Mesendoderm (in vitro differentiated cells): ENCODE measurements around the gene USP48.
"Not testable (repeated sequence)": the region's sequence is repeated elsewhere in the genome, so short reads cannot be mapped to it uniquely, and the experiment has no call there.

ENCODE experiments used
- DNase-seq: peaks from one replicate; pipeline ENCODE4 v3.0.0; 2013
- H2AK5ac ChIP-seq: 2 replicates; pipeline ENCODE4 v1.6.1; 2013; ENCODE audit warnings: low read length, inconsistent platforms
- H2BK120ac ChIP-seq: 2 replicates; pipeline ENCODE4 v1.6.1; 2013; ENCODE audit warnings: low read depth, mild to moderate bottlenecking, low read length, moderate library complexity, mixed read lengths
- H2BK15ac ChIP-seq: replicated peaks from 2 replicates; pipeline ENCODE4 v1.6.1; 2013; ENCODE audit warnings: low read depth, mild to moderate bottlenecking, moderate library complexity
- H2BK5ac ChIP-seq: 2 replicates; pipeline ENCODE4 v1.6.1; 2013; ENCODE audit warnings: low read length, inconsistent platforms
- H3K18ac ChIP-seq: 2 replicates; pipeline ENCODE4 v1.6.1; 2013; ENCODE audit warnings: mild to moderate bottlenecking, low read length, mixed read lengths
- H3K23ac ChIP-seq: one replicate; pipeline ENCODE4 v1.6.1; 2013; ENCODE audit warnings: low read length
- H3K27ac ChIP-seq: 2 replicates; pipeline ENCODE4 v1.5.1; 2013; ENCODE audit warnings: low read depth, mild to moderate bottlenecking, inconsistent platforms, low read length, moderate library complexity
- H3K27me3 ChIP-seq: 2 replicates; pipeline ENCODE4 v1.6.1; 2013; ENCODE audit warnings: low read length, control low read depth, mild to moderate bottlenecking, inconsistent platforms; ENCODE audit not compliant: insufficient read depth, poor library complexity
- H3K36me3 ChIP-seq: 2 replicates; pipeline ENCODE4 v1.6.1; 2013; ENCODE audit warnings: low read length, inconsistent platforms; ENCODE audit not compliant: control insufficient read depth, insufficient read depth
- H3K4ac ChIP-seq: one replicate; pipeline ENCODE4 v1.6.1; 2013; ENCODE audit warnings: low read depth, mild to moderate bottlenecking, low read length, moderate library complexity
- H3K4me1 ChIP-seq: 2 replicates; pipeline ENCODE4 v1.6.1; 2013; ENCODE audit warnings: low read depth, low read length, inconsistent platforms; ENCODE audit not compliant: control insufficient read depth
- H3K4me2 ChIP-seq: 2 replicates; pipeline ENCODE4 v1.6.1; 2013; ENCODE audit warnings: low read length
- H3K4me3 ChIP-seq: 2 replicates; pipeline ENCODE4 v1.5.1; 2013; ENCODE audit warnings: mild to moderate bottlenecking, low read length
- H3K56ac ChIP-seq: one replicate; pipeline ENCODE4 v1.6.1; 2013; ENCODE audit warnings: low read length
- H3K79me1 ChIP-seq: 2 replicates; pipeline ENCODE4 v1.6.1; 2013; ENCODE audit warnings: low read length, inconsistent platforms
- H3K79me2 ChIP-seq: 2 replicates; pipeline ENCODE4 v1.6.1; 2013; ENCODE audit warnings: mild to moderate bottlenecking, low read length; ENCODE audit not compliant: control insufficient read depth, insufficient read depth
- H3K9ac ChIP-seq: 2 replicates; pipeline ENCODE4 v1.6.1; 2013; ENCODE audit warnings: low read length, inconsistent platforms
- H4K5ac ChIP-seq: one replicate; pipeline ENCODE4 v1.6.1; 2013; ENCODE audit warnings: low read length
- H4K8ac ChIP-seq: one replicate; pipeline ENCODE4 v1.6.1; 2013; ENCODE audit warnings: low read depth, mild to moderate bottlenecking, control low read depth, low read length, moderate library complexity
- WGBS: extraction: QIAGEN DNeasy Blood & Tissue Kit; methylation state at CpG from one replicate; pipeline ENCODE4 v1.1.7; 2013; ENCODE audit warnings: low lambda C conversion rate, missing lambda C conversion rate; ENCODE audit not compliant: insufficient coverage; ENCODE audit errors: extremely low coverage; 5-methylcytosine and 5-hydroxymethylcytosine counted together

Gene USP48

DNA sequence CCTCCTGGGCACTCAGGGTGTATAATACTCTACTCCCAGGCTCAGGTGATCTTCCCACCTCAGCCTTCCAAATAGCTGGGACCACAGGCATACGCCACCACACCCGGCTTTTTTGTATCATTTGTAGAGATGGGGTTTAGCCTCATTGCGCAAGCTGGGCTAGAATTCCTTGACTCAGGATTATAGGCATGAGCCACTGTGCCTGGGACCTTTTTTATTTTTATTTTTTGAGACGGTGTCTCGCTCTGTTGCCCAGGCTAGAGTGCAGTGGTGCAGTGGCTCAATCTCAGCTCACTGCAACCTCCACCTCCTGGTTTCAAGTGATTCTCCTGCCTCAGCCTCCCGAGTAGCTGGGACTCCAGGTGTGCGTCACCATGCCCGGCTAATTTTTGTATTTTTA is 15.8 kb downstream of the USP48 start:
- H3K36me3 ChIP-seq, H3K9ac ChIP-seq, DNase-seq, H4K8ac ChIP-seq, H2BK120ac ChIP-seq, H3K27me3 ChIP-seq, H2AK5ac ChIP-seq, H3K4me2 ChIP-seq, H3K4me1 ChIP-seq, H3K4ac ChIP-seq, H2BK5ac ChIP-seq, H3K56ac ChIP-seq, H3K27ac ChIP-seq, H3K4me3 ChIP-seq, H3K23ac ChIP-seq, H4K5ac ChIP-seq, H3K18ac ChIP-seq, H2BK15ac ChIP-seq: not testable (repeated sequence)
- no CpG with 5 or more reads among the region's 8 CpGs for WGBS
- Histone ChIP-seq H3K79me2 (peaks cover 53% of the 10 kb centered on the region), H3K79me1 (peaks cover 14% of the 10 kb centered on the region)

DNA sequence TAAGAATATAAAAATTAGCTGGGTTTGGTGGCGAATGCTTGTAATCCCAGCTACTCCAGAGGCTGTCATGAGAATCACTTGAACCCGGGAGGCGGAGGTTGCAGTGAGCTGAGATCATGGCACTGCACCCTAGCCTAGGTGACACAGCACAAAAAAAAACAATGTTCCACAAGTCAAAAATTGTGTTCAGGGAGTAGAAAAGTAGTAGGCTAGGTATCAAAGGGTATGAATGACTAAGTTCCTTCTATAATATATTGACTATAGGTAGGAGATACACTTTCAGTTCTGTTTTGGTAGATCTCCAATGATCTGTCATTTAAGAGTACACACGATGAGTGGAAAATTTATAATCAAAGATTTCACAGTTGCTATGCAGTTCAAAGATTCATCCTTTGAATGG is 16.7 kb downstream of the USP48 start:
- Histone ChIP-seq H3K79me2 (peaks cover 57% of the 10 kb centered on the region), H2BK15ac (no peak overlapping the region), H2AK5ac (no peak overlapping the region), H3K23ac (no peak overlapping the region), H2BK120ac (no peak overlapping the region), H3K4ac (no peak overlapping the region), H3K4me3 (no peak overlapping the region), H3K4me2 (no peak overlapping the region), H3K79me1 (peaks cover 17% of the 10 kb centered on the region), H3K27me3 (no peaks in the 10 kb centered on the region), H2BK5ac (no peak overlapping the region), H3K4me1 (peaks cover 7% of the 10 kb centered on the region), H3K27ac (no peak overlapping the region), H4K5ac (no peak overlapping the region), H3K36me3 (no peaks in the 10 kb centered on the region), H3K56ac (no peak overlapping the region), H3K18ac (no peak overlapping the region), H4K8ac (no peak overlapping the region), H3K9ac (no peak overlapping the region)
- no CpG with 5 or more reads among the region's 4 CpGs for WGBS
- no peak for DNase-seq

DNA sequence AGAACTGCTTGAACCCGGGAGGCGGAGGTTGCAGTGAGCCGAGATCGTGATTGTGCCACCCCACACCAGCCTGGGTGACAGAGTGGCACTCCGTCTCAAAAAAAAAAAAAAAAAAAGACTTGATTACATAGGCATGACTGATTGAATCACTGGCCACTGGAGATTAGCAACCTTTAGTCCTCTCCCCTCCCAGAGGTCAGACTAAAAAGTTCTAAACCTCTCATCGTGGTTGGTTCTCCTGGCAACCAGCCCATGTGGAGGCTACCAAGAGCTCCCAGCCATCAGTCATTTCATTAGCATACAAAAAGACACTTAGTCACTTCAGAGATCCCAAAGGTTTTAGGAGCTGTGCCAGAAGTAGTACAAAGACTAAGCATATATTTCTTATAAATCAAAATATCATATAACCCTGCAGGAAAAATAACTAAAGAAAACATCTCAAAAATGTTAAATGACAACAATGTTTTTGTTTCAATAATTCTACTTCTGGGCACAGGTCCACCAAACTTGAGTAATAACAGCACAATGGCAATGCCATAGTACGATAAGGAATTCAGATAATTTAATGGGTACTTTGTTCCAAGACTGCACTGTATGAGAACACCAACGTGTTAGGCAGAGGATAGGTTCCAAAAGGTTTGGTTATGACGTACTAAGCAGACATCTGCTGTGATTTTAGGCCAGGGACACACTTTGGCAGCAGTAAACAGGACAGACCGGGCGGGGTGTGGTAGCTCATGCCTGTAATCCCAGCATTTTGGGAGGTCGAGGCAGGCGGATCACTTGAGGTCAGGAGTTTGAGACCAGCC is 18.1 kb downstream of the USP48 start:
- peaks cover 17% of the 10 kb centered on the region for H3K79me1 ChIP-seq
- peaks cover 7% of the 10 kb centered on the region for H3K4me1 ChIP-seq
- no peaks in the 10 kb centered on the region for H3K36me3 ChIP-seq
- H4K5ac ChIP-seq = no peak overlapping the region
- H3K18ac ChIP-seq = no peak overlapping the region
- H4K8ac ChIP-seq = no peak overlapping the region
- peak overlapping the region; percentile 6 for H3K4me2 ChIP-seq
- no peak overlapping the region for H3K23ac ChIP-seq
- peaks cover 58% of the 10 kb centered on the region for H3K79me2 ChIP-seq
- H2BK15ac ChIP-seq = no peak overlapping the region
- no peak overlapping the region for H2BK120ac ChIP-seq
- H2BK5ac ChIP-seq = no peak overlapping the region
- no peaks in the 10 kb centered on the region for H3K27me3 ChIP-seq
- H3K27ac ChIP-seq = peak overlapping the region; percentile 36
- no peak overlapping the region for H2AK5ac ChIP-seq
- no peak overlapping the region for H3K9ac ChIP-seq
- no peak overlapping the region for H3K4ac ChIP-seq
- DNase-seq = peak; percentile 96
- H3K56ac ChIP-seq = peak overlapping the region; percentile 62
- WGBS = no CpG with 5 or more reads among the region's 13 CpGs
- H3K4me3 ChIP-seq = no peak overlapping the region

DNA sequence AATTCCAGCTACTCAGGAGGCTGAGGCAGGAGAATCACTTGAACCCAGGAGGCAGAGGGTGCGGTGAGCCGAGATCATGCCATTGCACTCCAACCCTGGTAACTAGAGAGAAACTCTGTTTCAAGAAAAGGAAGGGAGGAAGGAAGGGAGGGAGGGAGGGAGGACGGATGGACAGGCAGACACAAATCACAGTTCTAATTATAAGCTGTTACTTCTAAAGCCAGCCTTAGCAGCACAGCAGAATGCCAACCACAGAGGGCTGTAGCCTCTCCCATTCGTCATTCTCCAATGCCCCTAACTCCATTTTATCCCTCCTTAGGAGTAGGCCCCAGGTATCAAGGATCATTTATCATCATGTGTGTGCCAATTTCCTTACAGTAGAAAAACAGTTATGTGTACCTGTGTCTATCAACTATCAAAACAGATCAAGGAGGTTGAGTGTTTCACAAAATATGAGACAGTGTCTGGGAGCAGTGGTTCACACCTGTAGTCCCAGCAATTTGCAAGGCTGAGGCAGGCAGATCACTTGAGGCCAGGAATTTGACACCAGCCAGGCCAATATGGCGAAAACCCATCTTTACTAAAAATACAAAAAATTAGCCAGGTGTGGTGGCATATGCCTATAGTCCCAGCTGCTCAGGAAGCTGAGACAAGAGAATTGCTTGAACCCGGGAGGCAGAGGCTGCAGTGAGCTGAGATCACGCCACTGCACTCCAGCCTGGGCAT is 19.1 kb downstream of the USP48 start:
- Histone ChIP-seq H3K56ac (peak overlapping the region; percentile 42), H3K4ac (no peak overlapping the region), H3K4me3 (no peak overlapping the region), H3K79me2 (peaks cover 60% of the 10 kb centered on the region), H3K27me3 (no peaks in the 10 kb centered on the region), H3K4me2 (no peak overlapping the region), H3K36me3 (no peaks in the 10 kb centered on the region), H3K4me1 (peaks cover 7% of the 10 kb centered on the region), H3K23ac (no peak overlapping the region), H2BK120ac (no peak overlapping the region), H3K27ac (no peak overlapping the region), H3K79me1 (peaks cover 15% of the 10 kb centered on the region), H4K5ac (no peak overlapping the region), H2BK15ac (no peak overlapping the region), H4K8ac (no peak overlapping the region), H3K9ac (no peak overlapping the region), H2AK5ac (no peak overlapping the region), H3K18ac (no peak overlapping the region), H2BK5ac (no peak overlapping the region)
- no CpG with 5 or more reads among the region's 7 CpGs for WGBS
- no peak for DNase-seq

DNA sequence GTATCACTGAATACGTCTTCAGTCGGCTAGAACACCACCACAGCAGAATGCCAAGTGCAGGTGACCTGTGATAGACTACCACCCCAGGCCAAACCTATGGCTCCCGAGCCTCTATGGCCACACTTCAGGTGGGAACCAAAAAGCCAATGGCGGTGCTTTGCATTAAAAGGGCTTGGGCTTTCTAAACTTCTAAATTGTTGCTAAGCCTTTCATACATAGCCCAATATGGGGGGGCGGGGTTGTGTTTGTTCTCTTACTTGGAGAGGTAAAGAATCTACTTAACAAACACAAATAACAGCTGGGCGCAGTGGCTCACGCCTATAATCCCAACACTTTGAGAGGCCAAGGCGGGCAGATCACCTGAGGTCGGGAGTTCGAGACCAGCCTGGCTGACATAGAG is 19.7 kb downstream of the USP48 start:
- Histone ChIP-seq H4K8ac (no peak overlapping the region), H3K27ac (no peak overlapping the region), H3K36me3 (no peaks in the 10 kb centered on the region), H3K4me1 (peaks cover 7% of the 10 kb centered on the region), H3K27me3 (no peaks in the 10 kb centered on the region), H4K5ac (no peak overlapping the region), H3K4me2 (no peak overlapping the region), H2AK5ac (no peak overlapping the region), H2BK5ac (no peak overlapping the region), H3K4ac (no peak overlapping the region), H2BK15ac (no peak overlapping the region), H3K79me1 (peaks cover 14% of the 10 kb centered on the region), H3K18ac (no peak overlapping the region), H2BK120ac (peak overlapping the region; percentile 51), H3K4me3 (no peak overlapping the region), H3K23ac (no peak overlapping the region), H3K79me2 (peaks cover 60% of the 10 kb centered on the region), H3K9ac (no peak overlapping the region), H3K56ac (no peak overlapping the region)
- WGBS = no CpG with 5 or more reads among the region's 10 CpGs
- no peak for DNase-seq
